NCI-H187 (cell line): ENCODE data around the gene TJP3.

Experiments used
- DNase-seq, 2 experiments: peaks; one replicate each; lab custom pipeline; 2025; lab: John Stamatoyannopoulos, UW

TJP3 gene

GRCh38 chr19:3783660-3784584 lies 75.7 kb downstream of the TJP3 start:
- DNase-seq = no peak

DNA sequence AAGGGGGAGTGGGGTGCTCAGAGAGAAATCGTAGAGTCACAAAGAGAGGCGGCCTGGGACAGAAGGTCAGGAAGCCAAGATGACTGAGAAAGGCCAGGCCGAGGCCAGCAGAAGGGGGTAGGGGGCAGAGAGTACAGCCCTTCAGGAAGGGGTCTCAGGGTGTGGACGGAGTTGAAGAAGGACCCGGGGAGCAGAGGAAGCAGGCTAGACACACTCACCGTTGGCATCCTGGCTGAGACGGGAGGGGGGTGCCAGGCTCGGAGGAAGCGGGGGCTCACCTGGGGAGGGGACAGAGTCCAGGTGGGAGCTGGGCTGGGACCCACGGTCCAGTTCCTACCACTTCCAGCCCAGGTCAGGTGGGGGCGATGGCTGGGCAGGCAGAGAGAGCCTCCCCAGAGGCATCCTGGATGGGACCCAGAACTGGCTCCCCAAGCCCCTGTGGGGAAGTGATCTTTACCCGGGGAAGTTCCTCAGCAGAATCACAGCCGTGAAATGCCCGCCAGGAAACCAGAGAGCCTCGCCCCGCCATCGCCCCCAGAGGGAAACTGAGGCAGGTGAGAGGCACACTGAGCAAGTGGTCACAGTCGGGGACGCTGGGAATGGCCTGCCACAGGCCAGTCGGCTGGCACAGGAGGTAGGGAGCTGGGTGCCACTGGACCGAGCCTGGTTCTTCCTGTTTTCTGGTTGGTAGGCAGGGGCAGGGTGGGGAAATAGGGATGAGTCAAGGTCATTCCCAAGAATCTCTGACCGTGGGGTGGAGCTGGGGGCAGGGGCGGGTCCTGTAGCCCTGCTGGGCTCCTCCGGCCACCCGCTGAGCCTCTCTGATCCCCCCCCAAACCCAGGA lies 76.6 kb downstream of the TJP3 start:
- no peak for DNase-seq

DNA sequence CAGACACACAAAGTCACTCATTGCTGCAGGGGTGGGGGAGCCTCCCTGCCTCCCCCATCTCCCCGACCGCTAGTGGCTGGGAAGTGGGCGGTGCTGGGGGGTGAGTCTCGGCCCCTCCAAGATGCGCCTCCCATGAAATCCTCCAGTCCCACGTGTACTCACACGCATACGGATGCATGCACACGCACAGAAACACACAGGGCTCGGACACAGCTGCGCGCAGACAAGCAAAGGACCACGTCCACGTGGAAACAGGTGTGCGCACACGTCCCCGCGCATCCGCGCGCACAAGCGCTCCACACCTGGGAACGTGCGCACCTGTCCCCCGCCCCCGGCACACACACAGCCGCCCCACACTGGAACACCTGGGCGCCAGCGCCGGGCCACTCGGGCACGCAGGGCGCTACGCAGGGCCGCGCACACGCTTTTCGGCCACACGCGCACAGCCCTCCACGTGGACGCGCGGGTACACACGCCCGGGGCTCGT lies 77.3 kb downstream of the TJP3 start:
- DNase-seq = no peak

- DNase-seq = no peak
Measured at GRCh38 chr19:3785938-3786824, 78.0 kb downstream of the TJP3 start, which contains the start of gene MATK. Gene MATK (minus strand): TSS chr19:3786381. CDS start chr19:3785135, 1,246 bp downstream.

- no peak for DNase-seq
Measured at GRCh38 chr19:3788996-3789778, 81.0 kb downstream of the TJP3 start.

DNA sequence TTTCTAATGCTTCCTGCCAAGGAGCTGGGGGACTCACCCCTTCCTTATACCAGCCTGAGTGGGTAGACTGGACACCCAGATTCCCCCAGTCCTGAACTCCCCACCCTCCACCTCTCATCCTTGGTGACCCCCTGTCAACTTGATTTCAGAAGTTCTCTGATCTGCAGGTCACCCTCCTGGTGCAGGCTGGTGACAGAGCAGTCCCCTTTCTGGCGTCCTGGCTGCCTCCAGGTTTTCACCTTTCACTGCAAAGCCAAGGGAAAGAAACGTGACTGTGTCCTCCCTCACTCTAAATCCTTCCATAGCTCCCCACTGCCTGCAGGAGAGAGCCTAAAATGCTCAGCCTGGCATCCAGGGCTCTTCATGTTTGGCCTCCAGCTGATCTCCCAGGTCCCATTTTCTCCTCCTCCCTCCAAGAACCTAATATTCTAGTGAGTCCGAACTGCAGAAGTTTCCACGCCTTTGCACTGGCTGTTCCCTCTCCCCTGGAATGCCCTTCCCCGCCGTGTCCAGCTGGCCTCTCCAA lies 82.1 kb downstream of the TJP3 start:
- DNase-seq = no peak

DNA sequence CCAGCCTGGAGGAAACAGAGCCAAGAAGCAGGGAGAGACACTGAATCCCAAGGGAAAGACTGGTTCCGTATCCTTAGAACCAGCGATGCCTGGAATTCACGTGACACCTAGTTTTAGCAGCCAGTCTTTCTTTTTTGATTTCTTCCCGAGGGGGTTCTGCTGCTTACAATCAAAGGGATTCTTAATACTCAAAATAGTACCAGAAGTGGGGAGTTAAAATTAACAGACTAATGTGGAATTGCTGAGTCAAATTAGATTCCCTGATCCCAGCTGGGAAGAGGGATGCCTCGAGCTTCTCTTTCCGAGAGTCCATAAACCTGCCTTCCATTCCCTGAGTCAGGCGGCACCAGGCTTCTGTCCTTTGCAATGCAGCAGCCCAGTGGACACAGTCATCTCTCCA lies 82.8 kb downstream of the TJP3 start:
- no peak for DNase-seq

DNA sequence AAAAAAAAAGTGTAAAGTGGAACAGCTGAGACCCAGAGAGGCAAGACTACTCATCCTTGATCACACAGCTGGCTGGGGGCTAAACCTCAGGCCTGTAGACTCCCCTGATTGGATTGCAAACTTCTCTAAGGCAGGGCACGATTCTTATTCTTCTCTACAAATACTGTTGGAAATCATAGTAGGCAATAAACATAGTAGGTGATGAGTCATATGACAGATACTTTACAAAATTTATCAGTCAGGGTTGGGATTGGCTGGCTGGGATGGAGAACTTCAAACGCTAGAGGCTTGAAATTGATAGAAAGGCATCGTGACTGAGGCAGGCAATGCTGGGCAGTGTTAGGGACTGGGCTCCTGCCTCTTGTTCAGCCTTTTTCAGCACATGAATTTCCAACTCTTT lies 83.9 kb downstream of the TJP3 start:
- DNase-seq = no peak

- no peak for DNase-seq
Measured at GRCh38 chr19:3793799-3794198, 85.6 kb downstream of the TJP3 start.

- no peak for DNase-seq
Measured at GRCh38 chr19:3796358-3796757, 88.2 kb downstream of the TJP3 start.

DNA sequence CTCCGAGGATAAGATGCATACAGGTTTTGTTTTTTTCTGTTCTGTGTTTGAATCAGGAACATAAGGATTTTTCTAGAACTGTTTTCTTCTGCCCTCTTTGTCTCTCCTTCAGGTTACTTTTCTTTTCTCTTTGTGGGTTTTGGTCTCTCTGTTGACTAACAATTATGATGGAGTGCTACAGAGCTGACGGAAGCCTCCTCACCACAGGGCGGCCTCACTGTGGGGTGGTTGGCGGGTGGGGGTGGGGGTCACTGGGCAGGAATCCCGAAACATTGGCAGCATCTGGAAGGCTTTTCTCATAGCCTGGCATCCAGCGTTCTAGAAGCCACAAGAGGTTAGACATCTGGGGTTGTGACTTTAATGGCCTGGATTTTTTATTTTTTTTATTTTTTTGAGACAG lies 90.0 kb downstream of the TJP3 start:
- DNase-seq = no peak
